Endothelial cell (in vitro differentiated cells): ENCODE data around the gene PTMA. TPM values are rescaled to one million over a fixed set of nuclear protein-coding genes. Genes with fewer than 3 reads are reported as not detected.

ENCODE experiments used
- DNase-seq: peaks from one replicate; pipeline ENCODE4 v3.0.0; 2021; ENCODE audit warnings: low spot score
- H3K27ac Mint-ChIP-seq: one replicate; pipeline ENCODE4 v1.8.0; 2021; ENCODE audit warnings: mixed read lengths, inconsistent platforms; ENCODE audit not compliant: unreplicated experiment
- H3K27me3 Mint-ChIP-seq: one replicate; pipeline ENCODE4 v1.8.0; 2021; ENCODE audit warnings: mild to moderate bottlenecking, moderate library complexity, mixed read lengths, inconsistent platforms; ENCODE audit not compliant: unreplicated experiment
- H3K36me3 Mint-ChIP-seq: one replicate; pipeline ENCODE4 v1.8.0; 2021; ENCODE audit warnings: mild to moderate bottlenecking, low read depth, mixed read lengths, inconsistent platforms; ENCODE audit not compliant: unreplicated experiment
- H3K4me1 Mint-ChIP-seq: one replicate; pipeline ENCODE4 v1.8.0; 2021; ENCODE audit warnings: mild to moderate bottlenecking, mixed read lengths, inconsistent platforms; ENCODE audit not compliant: unreplicated experiment
- H3K4me3 Mint-ChIP-seq: one replicate; pipeline ENCODE4 v1.8.0; 2021; ENCODE audit warnings: mild to moderate bottlenecking, mixed read lengths, inconsistent platforms; ENCODE audit not compliant: unreplicated experiment
- H3K9me3 Mint-ChIP-seq: one replicate; pipeline ENCODE4 v1.8.0; 2021; ENCODE audit warnings: mixed read lengths, inconsistent platforms; ENCODE audit not compliant: unreplicated experiment
- CTCF ChIP-seq: fragments of 200-600 bp; sonication (generic); IDR thresholded peaks from one replicate; pipeline ENCODE4 v1.5.0; 2021; ENCODE audit warnings: antibody characterized with exemption; ENCODE audit not compliant: unreplicated experiment
- total RNA-seq: library from RNA; stranded (reverse); fragmentation: NEBNext Ultra II Directional; extraction: Animal tissue kit (Norgen Biotek cat#: 25700); gene quantifications from one replicate; pipeline ENCODE4 v1.2.1, GENCODE V29; 2021; ENCODE audit not compliant: unreplicated experiment

PTMA gene
- total RNA-seq, 1 donor from 2014 or later = 592 TPM

GRCh38 chr2:231677632-231678104 lies 30.7 kb upstream of the PTMA start:
- peak; percentile 80 for DNase-seq
- peaks cover 16% of the 10 kb centered on the region for H3K27me3 Mint-ChIP-seq
- TF ChIP-seq CTCF = peak; percentile 97
- no peaks in the 10 kb centered on the region for H3K9me3 Mint-ChIP-seq
- no peaks in the 10 kb centered on the region for H3K36me3 Mint-ChIP-seq
- H3K4me3 Mint-ChIP-seq = no peak overlapping the region
- peaks cover 17% of the 10 kb centered on the region for H3K4me1 Mint-ChIP-seq
- no peak overlapping the region for H3K27ac Mint-ChIP-seq

GRCh38 chr2:231679908-231680284 lies 28.4 kb upstream of the PTMA start:
- no peak for TF ChIP-seq CTCF
- no peak for DNase-seq
- Mint-ChIP-seq H3K36me3 (no peaks in the 10 kb centered on the region), H3K9me3 (no peaks in the 10 kb centered on the region), H3K4me3 (peak overlapping the region; percentile 74), H3K27ac (no peak overlapping the region), H3K4me1 (peaks cover 10% of the 10 kb centered on the region), H3K27me3 (peaks cover 18% of the 10 kb centered on the region)

- no peak for TF ChIP-seq CTCF
- Mint-ChIP-seq H3K36me3 (no peaks in the 10 kb centered on the region), H3K9me3 (no peaks in the 10 kb centered on the region), H3K4me3 (peak overlapping the region; percentile 76), H3K4me1 (peaks cover 12% of the 10 kb centered on the region), H3K27ac (peak overlapping the region; percentile 18), H3K27me3 (peaks cover 17% of the 10 kb centered on the region)
- DNase-seq = peak; percentile 46
Observed at GRCh38 chr2:231680285-231680991, 27.9 kb upstream of the PTMA start.

- Mint-ChIP-seq H3K4me3 (peak overlapping the region; percentile 89), H3K4me1 (peaks cover 12% of the 10 kb centered on the region), H3K27me3 (peaks cover 16% of the 10 kb centered on the region), H3K27ac (peak overlapping the region; percentile 75), H3K9me3 (no peaks in the 10 kb centered on the region), H3K36me3 (no peaks in the 10 kb centered on the region)
- DNase-seq = peak; percentile 77
- peak; percentile 17 for TF ChIP-seq CTCF
Observed at GRCh38 chr2:231680992-231681852, 27.1 kb upstream of the PTMA start.
